Upper lobe of left lung (tissue), 4 donors: ENCODE data around the gene GAL3ST2.

ENCODE experiments used
- CTCF ChIP-seq, 6 experiments: fragments of 450-650 bp in 4 of 6; fragments of 200-600 bp in 2 of 6; sonication (generic) in 2 of 6; IDR thresholded peaks; one replicate each; pipeline ENCODE4 v1.5.1; 2016 to 2019; ENCODE audit warnings: antibody characterized with exemption in 6 of 6
- EP300 ChIP-seq, 4 donors: sonication (generic); formaldehyde crosslinking; IDR thresholded peaks; one replicate each; pipeline ENCODE4 v1.5.1; 2017; ENCODE audit warnings: antibody characterized with exemption in 4 of 4, control low read depth in 2 of 4
- POLR2AphosphoS5 ChIP-seq, 2 donors: sonication (generic); formaldehyde crosslinking; IDR thresholded peaks; one replicate each; pipeline ENCODE4 v1.5.1; 2017; ENCODE audit warnings: antibody characterized with exemption in 2 of 2

GRCh38 chr2:241775223-241776177 is 1.1 kb upstream of the GAL3ST2 start:
- TF ChIP-seq CTCF (IDR thresholded peaks at IDR 0.05) (no peak), POLR2AphosphoS5 (IDR thresholded peaks at IDR 0.05) (no peak), EP300 (IDR thresholded peaks at IDR 0.05) (no peak)
